ENCODE results near the gene P2RX6.
"Not testable (repeated sequence)": the region's sequence is repeated elsewhere in the genome, so short reads cannot be mapped to it uniquely, and the experiment has no call there.

Gene P2RX6
- long read RNA-seq, donor 1: 0 reads
- long read RNA-seq, donor 2: 0 reads
- long read RNA-seq, donor 3: 0 reads
- long read RNA-seq, donor 4: 0 reads
- long read RNA-seq, donor 5: 0 reads
- long read RNA-seq, donor 6, partial matches to known transcripts: 0 of 1 reads
- long read RNA-seq, donor 6, other reads (novel, unspliced or antisense): 0 of 1 reads
- long read RNA-seq, donor 7: 0 reads
- long read RNA-seq, donor 8: 0 reads

DNA sequence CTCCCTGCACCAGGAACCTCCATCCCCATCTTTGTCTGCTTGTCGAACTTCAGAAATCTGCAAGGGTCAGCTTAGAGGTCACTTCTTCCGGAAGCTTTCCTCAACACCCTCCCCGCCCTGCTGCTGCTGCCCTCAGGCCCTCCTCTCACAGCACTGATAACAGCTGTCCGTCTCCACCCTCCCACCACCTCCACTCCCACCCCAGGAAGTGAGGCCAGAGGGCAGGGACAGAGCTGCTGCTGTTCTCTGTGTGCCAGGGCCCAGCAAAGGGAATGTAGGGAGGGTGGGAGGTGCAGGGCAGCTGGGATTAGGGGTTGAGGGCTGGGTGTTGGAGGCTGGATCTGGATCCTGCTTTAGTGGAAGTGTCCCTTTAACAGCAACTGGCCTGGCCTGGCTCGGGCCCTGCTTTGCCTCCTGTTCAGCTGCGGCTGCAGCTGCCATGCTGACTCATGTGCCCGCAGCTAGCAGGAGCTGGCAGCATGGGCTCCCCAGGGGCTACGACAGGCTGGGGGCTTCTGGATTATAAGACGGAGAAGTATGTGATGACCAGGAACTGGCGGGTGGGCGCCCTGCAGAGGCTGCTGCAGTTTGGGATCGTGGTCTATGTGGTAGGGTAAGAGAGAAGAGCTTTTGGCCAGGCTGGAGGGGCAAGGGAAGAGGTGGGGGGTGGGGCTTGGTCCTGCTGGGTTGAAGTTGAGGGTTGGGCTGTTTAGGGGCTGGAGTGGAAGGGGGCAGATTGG is at the start of gene P2RX6:
P2RX6 (plus strand) TSS at position 440 of the 740 bp plus-strand sequence; CDS start at position 450, 10 bp downstream.
- no peak for DNase-seq

DNA sequence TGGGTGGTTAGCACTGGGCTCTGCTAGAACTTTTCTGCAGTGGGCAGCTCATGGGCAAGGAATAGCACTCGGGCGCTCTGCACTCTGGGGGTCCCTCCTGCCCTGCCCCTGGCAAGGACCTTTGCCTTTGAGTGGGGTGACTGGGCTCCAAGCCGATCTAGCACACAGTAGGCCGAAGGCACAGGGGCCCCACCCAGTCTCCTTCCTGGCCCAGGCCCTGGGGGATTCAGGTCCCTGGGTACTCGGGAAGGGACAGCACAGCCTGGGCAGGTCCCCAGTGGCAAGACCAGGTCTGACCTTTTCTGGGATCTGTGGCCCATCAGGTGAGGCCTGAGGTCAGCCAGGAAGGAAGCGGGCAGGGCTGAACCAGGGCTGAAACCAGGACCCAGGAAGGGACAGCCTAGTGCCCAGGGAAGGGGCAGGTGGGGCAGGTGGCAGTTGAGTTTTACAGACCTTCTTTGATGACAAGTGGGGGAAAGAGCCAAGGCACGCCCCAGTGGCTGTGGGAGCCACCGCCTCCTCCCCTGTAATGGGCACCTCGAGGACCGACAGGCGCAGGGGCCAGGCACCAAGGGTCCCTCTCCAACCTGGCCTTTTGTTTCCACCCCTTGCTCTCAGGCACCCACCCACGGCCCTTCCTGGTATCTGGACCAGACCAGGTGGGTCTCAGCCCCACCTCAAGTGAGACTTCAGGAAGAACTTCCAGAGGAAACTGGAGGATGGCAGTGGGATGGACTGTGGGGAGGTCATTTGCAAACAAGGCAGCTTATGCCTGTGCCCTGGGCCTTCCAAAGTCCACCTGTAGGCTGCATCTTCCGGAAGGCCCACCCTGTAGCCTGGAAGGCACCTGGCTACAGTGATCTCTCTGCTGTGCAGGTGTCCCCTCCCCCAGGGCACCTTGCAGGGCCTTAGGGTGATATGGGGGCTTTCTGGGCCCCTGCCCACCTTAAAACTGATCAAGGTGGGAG is 48.8 kb upstream of the P2RX6 start:
- DNase-seq: no peak

GRCh38 chr22:20966883-20967696 is 47.9 kb upstream of the P2RX6 start, which contains the start of gene AIFM3:
Gene AIFM3 (plus strand): TSS chr22:20967255. CDS start chr22:20967945, 690 bp downstream.
- DNase-seq: no peak

GRCh38 chr22:20967697-20968211 is 47.2 kb upstream of the P2RX6 start:
- DNase-seq: no peak

DNA sequence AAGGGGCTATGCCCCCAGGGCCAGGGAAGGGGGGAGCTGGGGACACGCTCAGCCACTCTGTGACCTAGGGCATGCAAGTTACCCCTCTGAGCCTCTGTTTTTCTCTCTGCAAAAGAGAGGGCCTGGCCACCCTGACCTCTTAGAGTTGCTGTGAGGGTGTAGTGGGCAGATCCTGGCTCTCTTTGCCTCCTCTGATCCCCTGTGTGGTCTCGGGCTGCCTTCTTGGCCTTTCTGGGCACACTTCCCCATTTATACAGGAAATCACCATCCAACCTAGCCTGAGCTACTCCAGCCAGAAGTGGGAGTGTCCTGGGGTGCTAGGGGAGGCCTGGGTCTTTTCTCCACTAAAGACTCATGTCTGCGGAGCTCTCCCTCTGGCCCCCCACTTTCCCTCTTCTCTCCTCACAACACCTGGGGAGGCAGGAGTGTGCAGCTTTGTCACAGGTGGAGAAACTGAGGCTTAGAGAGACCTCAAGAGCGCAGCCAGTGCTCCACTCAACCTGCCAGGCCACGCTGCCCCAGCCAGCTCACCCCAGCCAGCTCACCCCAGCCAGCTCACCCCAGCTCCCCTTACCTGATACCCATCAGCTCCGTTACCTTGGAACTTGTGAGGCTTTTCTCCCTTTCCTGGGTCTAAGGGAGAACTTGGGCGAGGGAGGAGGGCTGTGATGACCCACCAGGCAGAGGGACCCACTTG is 46.5 kb upstream of the P2RX6 start:
- DNase-seq: no peak

GRCh38 chr22:20970939-20971657 is 43.9 kb upstream of the P2RX6 start:
- DNase-seq: no peak

DNA sequence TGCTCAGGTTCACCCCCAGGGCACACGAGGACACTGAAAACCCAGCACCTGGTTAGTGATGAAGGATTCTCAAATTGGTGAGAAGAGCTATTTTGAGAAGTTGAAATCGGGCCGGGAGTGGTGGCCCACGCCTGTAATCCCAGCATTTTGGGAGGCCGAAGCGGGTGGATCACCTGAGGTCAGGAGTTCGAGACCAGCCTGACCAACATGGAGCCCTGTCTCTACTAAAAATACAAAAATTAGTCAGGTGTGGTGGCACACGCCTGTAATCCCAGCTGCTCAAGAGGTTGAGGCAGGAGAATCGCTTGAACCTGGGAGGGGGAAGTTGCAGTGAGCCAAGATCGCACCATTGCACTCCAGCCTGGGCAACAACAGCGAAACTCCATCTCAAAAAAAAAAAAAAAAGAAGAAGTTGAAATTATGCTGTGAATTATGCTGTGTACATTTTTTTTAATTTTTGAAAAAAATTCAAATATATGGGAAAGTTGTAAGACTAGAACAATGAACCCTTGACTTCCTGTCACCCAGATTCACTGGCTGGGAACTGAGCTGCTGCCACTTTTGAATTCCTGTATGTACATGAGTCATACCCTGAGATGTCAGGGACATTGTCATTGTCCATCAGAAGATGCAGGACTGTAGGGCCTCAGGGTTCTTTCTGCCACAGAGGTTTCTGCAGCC is 42.8 kb upstream of the P2RX6 start:
- DNase-seq: not testable (repeated sequence)

DNA sequence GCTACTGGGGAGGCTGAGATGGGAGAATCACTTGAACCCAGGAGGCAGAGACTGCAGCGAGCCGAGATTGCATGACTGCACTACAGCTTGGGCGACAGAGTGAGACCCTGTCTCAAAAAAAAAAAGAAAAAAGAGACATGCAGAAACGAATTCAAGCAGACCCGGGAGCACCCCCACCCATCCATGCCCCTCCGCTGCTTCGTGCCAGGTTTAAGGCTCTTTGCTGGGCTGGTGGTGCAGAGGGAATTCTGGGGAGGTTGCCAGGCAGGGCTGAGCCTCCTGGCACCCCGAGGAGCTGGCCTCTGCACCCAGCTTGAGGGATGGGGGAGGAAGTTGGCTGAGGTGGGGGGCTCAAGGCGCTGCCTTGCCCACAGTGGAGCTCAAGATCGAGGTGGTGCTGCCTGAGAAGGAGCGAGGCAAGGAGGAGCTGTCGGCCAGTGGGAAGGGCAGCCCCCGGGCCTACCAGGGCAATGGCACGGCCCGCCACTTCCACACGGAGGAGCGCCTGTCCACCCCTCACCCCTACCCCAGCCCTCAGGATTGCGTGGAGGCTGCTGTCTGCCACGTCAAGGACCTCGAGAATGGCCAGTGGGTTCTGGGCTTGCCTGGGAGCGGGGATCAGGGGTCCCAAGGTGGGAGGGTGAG is 41.9 kb upstream of the P2RX6 start:
- no peak for DNase-seq

DNA sequence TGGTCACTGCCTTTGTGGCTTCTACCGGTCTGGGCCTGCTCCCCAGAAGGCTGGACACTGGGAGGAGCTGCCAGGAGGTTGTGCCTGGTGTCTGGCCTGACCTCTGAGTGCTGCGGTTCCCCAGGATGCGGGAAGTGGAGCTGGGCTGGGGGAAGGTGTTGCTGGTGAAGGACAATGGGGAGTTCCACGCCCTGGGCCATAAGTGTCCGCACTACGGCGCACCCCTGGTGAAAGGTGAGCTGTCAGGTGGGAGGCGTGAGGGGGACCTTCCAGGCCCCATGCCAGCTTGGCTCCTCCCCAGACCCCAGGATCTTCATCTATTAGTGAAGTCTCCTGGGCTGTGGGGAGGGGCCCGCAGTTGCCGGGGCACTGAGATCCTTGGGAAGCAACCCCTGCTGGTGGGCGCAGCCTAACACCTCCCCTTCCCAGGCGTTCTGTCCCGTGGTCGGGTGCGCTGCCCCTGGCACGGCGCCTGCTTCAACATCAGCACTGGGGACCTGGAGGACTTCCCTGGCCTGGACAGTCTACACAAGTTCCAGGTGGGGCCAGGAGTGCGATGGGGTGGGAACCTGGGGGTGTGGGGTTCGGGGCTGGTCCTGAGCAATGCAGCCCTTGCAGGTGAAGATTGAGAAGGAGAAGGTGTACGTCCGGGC is 41.2 kb upstream of the P2RX6 start:
- DNase-seq: no peak

- no peak for DNase-seq
Measured at GRCh38 chr22:20974336-20974955, 40.5 kb upstream of the P2RX6 start.

- no peak for DNase-seq
Measured at GRCh38 chr22:20975541-20976290, 39.2 kb upstream of the P2RX6 start.

- DNase-seq: no peak
Measured at GRCh38 chr22:20976291-20976877, 38.6 kb upstream of the P2RX6 start.

DNA sequence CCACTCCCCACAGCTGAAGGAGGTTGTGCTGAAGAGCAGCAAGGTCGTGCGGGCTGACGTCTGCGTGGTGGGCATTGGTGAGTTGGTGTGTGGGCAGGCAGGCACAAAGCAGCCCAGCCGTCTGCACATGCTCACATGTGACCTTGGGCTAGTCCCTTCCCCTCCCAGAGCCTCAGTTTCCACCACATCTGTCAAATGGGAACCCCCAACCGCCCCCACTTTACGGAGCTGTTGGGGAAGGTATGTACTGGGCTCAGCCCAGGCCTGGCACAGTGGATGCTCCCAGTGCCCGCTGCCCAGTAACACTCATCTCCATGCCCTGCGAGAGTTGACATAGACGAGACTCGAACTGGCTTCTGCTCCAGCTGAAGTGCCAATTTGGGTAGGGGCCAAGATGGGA is 37.9 kb upstream of the P2RX6 start:
- DNase-seq: no peak

DNA sequence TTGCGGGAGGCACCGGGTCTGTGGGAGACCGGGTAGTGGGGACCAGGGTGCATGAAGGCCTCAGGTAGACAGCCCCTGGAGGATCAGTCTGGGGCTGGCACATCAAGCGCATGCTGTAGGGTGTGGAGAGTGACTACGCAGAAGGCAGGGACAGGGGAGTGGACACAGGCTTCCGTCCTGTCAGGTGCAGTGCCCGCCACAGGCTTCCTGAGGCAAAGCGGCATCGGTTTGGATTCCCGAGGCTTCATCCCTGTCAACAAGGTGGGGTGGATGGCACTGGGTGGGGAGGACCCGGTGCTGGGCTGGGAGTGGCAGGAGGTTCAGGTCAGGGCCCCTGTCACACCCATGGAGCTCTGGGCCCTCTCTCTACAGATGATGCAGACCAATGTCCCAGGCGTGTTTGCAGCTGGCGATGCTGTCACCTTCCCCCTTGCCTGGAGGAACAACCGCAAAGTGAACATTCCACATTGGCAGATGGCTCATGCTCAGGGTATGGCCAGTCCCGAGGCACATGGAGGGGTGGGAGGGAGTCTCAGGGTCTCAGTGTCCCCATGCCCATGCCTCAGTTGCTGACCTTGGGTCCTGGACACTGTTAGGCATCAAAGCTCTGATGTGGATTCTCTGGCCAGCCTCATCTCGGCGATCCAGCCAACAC is 37.3 kb upstream of the P2RX6 start:
- DNase-seq: no peak

DNA sequence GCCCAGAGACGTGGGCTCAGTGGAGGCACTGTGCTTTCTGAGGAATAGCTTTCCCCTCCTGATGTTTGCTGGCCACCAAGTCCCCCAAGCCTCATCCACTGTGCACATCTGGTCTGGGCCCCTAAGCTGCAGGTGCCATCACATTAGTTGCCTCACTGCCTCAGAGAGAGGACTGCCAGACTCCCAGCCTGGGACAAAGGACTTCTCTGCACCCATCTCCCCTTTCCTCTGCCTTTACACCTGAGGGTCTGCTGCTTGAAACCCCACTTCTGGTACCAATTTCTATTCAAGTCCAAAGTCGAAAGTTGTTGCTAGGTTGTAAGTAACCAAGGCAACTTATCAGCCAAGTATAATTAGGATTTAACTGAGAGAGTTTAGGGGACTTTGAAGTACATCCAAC is 36.5 kb upstream of the P2RX6 start:
- DNase-seq: no peak

DNA sequence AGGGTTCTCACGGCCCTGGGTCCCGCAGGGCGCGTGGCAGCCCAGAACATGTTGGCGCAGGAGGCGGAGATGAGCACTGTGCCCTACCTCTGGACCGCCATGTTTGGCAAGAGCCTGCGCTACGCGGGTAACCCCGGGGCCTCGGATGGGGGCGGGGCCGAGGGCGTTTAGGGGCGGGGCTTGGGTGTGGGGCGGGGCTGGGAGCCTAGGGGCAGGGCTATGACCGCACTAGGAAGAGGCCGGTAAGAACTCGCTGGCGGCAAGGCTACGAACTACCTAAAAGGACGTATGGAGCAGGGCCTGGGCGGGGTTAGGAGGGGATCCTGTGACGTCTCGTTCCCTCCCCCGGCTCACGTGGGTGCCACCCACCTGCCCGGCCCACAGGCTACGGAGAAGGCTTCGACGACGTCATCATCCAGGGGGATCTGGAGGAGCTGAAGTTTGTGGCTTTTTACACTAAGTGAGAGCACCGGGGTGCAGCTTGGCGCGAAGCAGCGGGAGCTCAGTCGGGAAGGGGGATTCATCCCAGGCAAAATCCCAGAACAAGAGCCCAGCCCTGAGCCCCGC is 35.6 kb upstream of the P2RX6 start:
- DNase-seq: peak; percentile 59
